ENCODE measurements around the gene TDP1. TPM values are rescaled to one million over a fixed set of nuclear protein-coding genes. Genes with fewer than 3 reads are reported as not detected.

Gene TDP1
- polyA plus RNA-seq, 4 donors = 20.1 to 26.2 (median 24.9) TPM

DNA sequence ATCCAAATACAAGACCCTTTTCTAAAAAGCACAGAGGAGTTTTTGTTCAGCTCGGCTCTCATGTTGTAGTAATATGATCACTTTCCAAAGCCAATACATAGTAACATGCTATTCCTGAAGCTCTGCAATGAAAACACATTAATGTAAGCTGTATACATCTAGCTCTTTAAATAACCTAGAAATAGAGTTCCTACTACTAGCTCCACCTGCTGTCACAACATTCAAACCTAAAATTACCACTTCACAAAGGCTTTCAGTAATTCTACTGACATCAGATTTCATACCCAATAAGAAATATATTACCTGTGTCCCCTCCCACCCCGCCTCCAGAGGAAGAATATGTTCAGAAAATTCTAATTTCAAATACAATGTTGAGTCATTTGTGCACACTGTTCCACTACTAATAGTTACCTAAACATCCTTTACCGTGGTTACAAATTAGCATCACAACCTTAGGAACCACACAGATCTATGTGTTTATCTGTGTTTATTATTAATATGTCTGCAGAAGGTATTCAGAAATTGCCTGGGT is 19.0 kb upstream of the TDP1 start:
- no peak for DNase-seq (ENCODE audit: low read depth in 4 of 4, low spot score in 2 of 4)

DNA sequence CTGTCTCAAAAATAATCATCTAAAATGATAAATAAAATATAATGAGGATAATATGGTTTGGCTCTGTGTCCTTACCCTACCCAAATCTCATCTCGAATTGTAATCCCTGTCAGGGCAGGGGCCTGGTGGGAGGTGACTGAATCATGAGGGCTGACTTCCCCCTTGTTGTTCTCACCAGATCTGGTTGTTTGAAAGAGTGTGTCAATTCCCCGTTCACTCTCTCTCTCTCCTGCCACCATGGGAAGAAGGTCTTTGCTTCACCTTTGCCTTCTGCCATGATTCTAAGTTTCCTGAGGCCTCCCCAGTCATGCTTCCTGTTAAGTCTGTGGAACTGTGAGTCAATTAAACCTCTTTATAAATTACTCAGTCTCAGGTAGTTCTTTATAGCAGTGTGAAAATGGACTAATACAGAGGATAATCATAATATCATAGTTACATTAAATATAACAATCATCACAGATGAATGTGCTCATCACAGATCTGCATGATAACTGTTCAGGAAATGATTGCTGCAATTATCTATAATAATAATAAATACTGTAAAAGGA is 13.8 kb upstream of the TDP1 start:
- DNase-seq (ENCODE audit: low read depth in 4 of 4, low spot score in 2 of 4) = no peak

- no peak for DNase-seq (ENCODE audit: low read depth in 4 of 4, low spot score in 2 of 4)
Measured at GRCh38 chr14:89947344-89947743, 8.4 kb upstream of the TDP1 start.

DNA sequence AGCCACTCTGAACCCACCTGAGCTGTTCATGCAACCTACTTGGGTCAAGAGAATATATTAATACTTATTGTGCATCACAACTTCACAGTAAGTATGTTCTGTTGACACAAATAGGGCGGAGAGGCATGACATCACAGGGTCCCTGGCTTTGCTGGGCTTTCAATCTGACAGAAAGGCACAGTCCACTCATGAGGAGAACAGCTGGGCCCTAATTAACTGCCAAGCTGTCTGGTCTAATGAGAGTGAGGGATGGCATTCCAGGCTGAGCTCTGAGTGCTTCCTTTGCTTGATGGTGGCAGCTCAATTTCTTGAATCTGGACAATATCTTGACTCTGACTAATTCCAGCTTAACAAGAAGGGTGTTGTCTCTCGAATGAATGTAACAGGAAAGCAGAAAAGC is 3.2 kb upstream of the TDP1 start:
- no peak for DNase-seq (ENCODE audit: low read depth in 4 of 4, low spot score in 2 of 4)

DNA sequence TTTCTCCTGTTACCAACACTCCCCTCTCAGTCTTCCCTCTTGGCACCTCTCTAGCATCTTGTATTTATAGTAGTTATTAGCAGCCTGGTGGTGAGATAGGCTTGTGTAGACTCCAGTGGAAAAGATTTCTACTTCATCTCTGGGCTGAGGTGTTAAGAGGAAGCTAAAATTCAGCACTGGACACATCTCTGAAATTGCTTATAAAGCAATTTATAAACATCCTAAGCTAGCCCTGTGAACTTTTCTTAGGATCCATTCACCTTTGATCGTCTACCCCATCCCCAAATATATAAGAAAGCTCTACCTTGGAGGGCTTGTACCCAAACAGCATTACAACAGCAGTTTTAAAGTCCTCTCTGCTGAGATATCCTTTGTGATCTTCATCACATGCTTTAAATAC is 2.1 kb upstream of the TDP1 start:
- DNase-seq (ENCODE audit: low read depth in 4 of 4, low spot score in 2 of 4) = no peak

- DNase-seq (ENCODE audit: low read depth in 4 of 4, low spot score in 2 of 4) = peak; percentile 93 to 98 (median 96)
Measured at GRCh38 chr14:89954070-89955021, 1.4 kb upstream of the TDP1 start, which contains the start of gene EFCAB11. Gene EFCAB11 (minus strand): TSS chr14:89954730. CDS start chr14:89954660, 70 bp downstream.

DNA sequence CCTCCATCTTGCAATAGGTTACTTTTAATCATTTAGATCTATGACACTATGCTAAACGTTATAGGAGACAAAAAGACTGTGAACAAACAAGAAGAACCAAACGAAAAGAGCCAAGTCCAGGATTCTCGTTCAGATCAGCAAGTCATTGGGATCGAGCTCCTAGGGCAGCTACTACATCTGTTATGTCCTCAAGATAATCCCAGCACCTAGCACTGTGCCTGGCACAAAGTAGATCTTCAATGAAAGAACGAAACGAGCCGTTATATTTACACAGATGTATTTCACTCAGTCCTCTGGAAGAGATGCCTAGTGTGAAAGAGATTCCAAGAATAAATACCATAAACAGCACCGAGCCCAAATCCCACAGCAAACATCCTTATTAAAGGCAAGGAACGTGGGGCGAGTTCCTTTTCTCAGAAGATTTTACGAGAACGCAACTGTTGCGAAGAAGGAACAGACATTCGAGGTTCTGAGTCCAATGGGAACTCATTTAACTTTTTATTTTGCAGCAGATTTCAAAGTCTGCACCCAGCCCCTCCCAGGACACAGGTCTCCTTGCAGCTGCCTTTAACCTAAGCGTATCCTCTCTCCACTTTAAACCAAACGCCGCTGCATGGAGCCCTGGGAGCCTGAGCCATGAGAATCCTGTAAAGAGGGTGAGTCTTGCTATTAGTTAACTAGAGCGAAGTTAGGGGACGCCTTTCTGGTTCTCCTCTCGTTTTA is 544 bp upstream of the TDP1 start:
- DNase-seq (ENCODE audit: low read depth in 4 of 4, low spot score in 2 of 4) = no peak

DNA sequence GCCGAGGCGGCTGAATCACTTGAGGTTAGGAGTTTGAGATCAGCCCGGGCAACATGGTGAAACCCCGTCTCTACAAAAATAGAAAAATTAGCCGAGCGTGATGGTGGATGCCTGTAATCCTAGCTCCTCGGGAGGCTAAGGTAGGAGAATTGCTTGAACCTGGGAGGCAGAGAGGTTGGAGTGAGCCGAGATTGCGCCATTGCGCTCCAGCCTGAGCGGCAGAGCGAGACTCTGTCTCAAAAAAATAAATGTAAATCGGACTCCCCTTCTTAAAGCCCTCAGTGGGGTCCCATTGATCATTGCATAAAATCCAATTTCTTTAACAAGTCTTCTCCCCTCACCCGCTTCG is 908 bp downstream of the TDP1 start:
- peak in 1 of 4 donors; percentile 9 for DNase-seq (ENCODE audit: low read depth in 4 of 4, low spot score in 2 of 4)

DNA sequence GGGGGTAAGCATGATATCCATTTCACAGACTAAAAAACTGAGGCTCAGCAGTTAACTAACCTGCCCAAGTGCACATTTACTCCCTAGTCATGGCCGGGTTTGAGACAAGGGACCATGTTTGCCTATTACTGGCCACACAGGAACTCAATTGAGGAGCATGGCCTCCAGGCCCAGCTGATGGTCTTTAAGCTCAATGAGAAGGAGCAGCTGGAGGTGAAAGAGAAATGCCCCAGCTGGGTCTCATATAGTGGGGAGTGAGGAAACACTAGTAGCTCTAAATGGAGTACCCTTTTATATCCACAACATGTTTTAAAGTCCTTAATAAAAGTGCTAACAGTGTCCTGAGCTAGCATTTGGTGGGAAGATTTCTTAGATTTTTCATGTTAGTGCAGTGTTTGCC is 1.6 kb downstream of the TDP1 start:
- DNase-seq (ENCODE audit: low read depth in 4 of 4, low spot score in 2 of 4) = no peak

DNA sequence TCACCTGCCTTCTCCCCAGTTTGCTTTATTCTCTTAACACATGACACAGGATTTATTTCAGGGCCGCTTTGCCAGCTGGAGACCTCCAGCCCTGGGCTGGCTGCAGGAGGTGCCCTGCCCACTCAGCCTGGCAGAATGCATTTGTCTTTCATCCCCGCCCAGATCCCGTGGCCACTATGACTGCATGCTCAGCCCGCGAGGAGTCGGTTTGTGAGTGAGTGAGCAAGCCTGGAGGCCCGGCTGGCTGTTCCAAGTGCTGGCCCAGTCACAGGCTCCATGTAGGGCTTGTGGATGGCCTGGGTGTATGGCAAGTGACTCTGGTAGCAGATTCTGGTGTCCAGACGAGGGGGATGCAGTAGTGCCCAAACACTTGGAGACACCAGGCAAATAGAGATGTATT is 2.1 kb downstream of the TDP1 start:
- no peak for DNase-seq (ENCODE audit: low read depth in 4 of 4, low spot score in 2 of 4)

DNA sequence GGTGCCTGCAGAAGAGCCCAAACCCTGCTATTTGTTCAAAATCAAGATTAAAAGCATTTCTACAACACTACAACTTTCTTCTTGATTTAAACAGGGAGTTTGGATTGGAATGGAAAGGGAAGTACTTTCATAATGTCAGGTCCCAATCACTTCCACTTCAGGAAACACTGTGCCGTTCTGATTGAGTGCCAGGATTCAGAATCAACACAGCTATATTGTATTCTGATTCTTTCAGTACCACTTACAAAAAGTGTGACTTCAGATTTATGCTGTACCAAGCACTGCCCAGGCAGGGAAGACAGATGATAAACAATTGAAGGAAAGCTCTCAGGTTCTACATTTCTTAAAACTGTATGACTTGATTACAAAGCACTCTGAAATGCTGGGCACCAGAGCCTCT is 3.2 kb downstream of the TDP1 start:
- DNase-seq (ENCODE audit: low read depth in 4 of 4, low spot score in 2 of 4) = no peak

- no peak for DNase-seq (ENCODE audit: low read depth in 4 of 4, low spot score in 2 of 4)
Measured at GRCh38 chr14:89959853-89960445, 4.2 kb downstream of the TDP1 start.

DNA sequence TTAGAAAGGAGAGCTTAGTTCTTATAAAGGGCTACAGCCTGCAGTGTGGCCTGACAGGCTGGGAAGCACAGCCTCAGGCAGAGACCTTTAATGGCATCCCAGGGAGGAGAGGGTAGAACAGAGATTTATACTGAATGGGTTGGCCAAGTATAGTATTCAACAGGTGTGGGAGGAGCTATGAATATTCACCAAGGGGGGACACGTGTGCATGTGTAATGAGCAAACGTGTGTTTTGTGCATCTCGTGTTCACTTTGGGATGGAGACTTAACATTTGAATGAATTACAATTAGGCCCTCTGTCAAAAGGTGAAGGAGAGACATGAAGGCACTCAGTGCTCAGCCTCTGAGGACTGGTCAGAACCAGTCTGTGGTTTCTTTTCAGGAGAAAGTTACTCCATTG is 5.2 kb downstream of the TDP1 start:
- DNase-seq (ENCODE audit: low read depth in 4 of 4, low spot score in 2 of 4) = no peak

- no peak for DNase-seq (ENCODE audit: low read depth in 4 of 4, low spot score in 2 of 4)
Measured at GRCh38 chr14:89963288-89963978, 7.7 kb downstream of the TDP1 start.

DNA sequence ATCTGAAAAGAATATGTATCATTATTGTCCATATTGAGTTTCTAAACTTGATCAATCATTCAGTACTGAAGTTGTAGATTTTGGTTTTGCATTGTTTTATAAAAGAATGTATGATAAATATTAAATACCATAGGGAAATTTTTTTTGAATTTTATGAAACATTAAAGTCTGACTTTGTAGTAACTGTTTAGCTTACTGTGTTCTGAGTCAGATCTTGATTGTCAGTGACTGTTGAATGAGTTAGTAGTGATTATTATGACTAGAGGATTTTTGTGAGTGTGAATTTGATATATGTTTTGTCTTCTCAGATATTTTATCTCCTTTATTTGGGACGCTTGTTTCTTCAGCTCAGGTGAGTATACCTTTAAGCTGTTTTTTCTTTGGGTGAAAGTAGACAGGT is 10.1 kb downstream of the TDP1 start:
- no peak for DNase-seq (ENCODE audit: low read depth in 4 of 4, low spot score in 2 of 4)

DNA sequence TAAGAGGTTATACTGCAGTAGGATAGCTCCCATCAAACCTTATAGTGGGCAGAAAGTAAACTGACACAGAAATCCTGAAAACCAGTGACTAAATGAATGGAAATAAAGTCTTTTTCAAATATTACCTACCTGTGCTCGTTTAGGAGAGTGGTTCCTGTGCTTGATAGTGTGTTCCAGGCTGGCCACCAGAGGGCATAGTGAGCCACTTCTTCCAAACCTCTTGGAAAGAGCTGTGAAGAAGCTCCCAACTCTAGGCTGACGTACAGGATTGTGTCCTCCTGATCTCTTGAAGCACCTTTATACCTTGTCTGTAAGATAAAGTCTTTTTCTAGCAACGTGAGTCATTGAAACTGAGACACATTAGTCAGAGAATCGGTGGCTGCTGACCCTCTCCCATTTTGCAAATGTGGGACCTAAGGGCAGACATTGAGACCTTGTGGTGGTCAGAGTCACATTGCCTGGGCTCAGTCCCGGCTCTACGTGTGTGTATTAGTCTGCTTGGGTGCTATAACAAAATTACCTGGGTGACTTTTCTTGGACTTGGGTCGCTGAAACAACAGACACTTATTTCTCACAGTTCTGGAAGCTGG is 17.6 kb downstream of the TDP1 start:
- DNase-seq (ENCODE audit: low read depth in 4 of 4, low spot score in 2 of 4) = peak in 3 of 4 donors; percentile 13 to 46 (median 30)

DNA sequence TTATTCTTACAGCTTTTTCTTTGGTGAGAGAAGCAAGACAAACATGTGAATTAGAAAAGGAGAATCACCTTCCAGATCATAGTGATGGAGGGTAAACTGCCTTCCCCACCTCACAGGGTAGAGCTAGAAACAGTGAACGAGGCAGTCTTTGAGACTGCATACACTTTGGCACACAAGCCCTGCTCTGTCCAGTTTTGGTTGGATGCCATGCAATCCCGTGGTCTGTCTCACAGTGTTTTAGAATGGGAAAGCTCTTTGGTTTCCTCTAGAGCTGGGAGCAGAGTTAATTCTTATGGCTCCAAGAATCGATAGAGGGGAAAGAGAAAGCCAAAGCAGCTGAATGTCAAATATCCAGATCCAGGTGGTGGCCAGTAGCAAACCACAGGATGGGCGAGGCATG is 21.9 kb downstream of the TDP1 start:
- DNase-seq (ENCODE audit: low read depth in 4 of 4, low spot score in 2 of 4) = no peak

DNA sequence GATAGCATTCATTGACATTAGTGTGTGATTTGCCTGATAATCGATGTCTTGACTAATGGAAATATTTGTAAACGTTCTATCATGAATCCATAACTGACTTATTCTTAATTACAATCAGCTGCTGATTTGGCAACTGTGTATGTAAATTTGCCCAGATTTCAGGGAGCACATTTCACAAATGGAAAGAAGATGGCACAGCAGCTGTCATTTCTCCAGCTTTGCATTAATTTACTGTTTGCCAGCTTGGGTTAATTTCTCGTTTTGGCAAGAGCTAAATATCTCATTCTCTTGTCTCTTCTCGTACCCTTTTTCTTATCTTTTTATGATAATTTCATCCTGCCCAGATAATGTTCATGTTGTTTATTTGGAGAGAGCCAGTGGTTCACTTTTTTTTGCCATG is 22.9 kb downstream of the TDP1 start:
- no peak for DNase-seq (ENCODE audit: low read depth in 4 of 4, low spot score in 2 of 4)

DNA sequence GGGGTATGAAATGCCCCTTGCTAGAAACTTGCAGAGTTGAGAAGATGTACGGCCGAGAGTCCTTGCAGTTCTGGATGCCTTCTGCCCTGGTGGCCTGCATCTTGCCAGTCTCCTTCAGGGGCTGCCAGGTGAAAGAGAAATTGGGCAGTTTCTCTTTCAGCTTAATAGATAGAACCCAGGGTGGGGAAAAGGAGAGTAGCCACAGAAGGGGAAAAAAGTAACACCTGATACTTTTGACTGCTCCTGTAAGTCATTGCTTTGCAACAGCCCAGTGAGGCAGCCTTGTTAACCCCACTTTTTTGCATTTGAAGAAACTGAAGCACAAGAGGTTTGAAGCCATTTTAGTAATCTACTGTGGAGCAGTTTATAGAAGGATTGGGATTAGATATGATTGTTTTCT is 27.6 kb downstream of the TDP1 start:
- DNase-seq (ENCODE audit: low read depth in 4 of 4, low spot score in 2 of 4) = no peak

Data from left renal cortex interstitium (tissue), 4 donors.